Fibroblast of villous mesenchyme (primary cell): ENCODE measurements around the gene MSRB1. TPM values are rescaled to one million over a fixed set of nuclear protein-coding genes. Genes with fewer than 3 reads are reported as not detected.

Experiments used
- DNase-seq: peaks from one replicate; pipeline ENCODE4 v3.0.0-alpha.2; 2010; ENCODE audit warnings: low read depth
- H3K4me3 ChIP-seq: 2 replicates; pipeline ENCODE4 v1.5.1; 2011; ENCODE audit warnings: low read depth, mild to moderate bottlenecking, low read length
- total RNA-seq: library from RNA; depleted of rRNA; stranded (reverse); fragments of >200 nt; gene quantifications from 2 replicates; pipeline ENCODE4 v1.2.3, GENCODE V29; 2012
- TF ChIP-seq, protein P1 (sequence below): IDR thresholded peaks from 2 replicates; pipeline ENCODE4 v1.5.1; 2012; ENCODE audit warnings: low read depth, mild to moderate bottlenecking, low read length; ENCODE audit not compliant: insufficient read depth

MSRB1 gene
- total RNA-seq, 1 donor: 14.2 TPM

- DNase-seq: no peak
- TF ChIP-seq, protein P1, sequence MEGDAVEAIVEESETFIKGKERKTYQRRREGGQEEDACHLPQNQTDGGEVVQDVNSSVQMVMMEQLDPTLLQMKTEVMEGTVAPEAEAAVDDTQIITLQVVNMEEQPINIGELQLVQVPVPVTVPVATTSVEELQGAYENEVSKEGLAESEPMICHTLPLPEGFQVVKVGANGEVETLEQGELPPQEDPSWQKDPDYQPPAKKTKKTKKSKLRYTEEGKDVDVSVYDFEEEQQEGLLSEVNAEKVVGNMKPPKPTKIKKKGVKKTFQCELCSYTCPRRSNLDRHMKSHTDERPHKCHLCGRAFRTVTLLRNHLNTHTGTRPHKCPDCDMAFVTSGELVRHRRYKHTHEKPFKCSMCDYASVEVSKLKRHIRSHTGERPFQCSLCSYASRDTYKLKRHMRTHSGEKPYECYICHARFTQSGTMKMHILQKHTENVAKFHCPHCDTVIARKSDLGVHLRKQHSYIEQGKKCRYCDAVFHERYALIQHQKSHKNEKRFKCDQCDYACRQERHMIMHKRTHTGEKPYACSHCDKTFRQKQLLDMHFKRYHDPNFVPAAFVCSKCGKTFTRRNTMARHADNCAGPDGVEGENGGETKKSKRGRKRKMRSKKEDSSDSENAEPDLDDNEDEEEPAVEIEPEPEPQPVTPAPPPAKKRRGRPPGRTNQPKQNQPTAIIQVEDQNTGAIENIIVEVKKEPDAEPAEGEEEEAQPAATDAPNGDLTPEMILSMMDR: no peak
- no peak overlapping the region for H3K4me3 ChIP-seq
Observed at GRCh38 chr16:1946495-1947368, 3.7 kb upstream of the MSRB1 start.

DNA sequence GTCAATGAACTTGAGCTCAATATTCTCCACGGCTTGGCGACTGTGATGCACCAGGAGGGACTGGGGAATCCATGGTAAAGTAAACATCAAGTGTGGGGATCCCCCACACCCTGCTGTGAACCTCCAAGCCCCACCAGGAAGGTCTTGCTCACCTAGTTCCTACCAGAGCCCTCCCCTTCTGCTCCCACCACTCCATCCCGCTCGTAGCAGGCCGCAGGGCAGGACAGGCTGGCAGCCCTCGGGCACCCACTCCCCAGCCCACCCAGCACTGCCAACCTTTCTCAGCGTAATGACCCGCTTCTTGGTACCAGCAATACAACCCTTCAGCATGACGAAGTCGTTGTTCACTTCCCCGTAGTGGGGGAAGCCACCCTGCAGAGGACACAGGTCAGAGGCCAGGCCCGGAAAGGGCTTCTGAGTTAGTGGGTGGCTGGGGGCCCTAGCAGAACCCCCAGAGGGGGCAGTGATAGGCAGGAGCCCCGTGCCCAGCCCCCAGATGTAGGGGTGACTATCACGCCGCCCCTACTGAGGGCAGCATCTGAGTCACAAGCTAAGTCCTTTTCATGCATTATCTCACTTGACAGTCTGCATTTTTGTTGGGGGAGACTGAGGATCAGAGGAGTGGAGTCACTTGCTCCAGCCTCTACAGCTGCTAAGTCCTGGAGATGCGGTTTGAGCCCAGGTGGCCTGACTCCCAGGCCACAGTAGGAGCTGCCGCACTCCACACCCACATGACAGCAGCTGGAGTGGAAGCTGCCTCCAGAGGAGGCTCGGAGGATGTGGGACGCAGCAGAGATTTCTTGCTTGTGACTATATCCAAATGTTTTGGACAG is 2.8 kb upstream of the MSRB1 start:
- DNase-seq: no peak
- no peak overlapping the region for H3K4me3 ChIP-seq
- TF ChIP-seq, protein P1: no peak

DNA sequence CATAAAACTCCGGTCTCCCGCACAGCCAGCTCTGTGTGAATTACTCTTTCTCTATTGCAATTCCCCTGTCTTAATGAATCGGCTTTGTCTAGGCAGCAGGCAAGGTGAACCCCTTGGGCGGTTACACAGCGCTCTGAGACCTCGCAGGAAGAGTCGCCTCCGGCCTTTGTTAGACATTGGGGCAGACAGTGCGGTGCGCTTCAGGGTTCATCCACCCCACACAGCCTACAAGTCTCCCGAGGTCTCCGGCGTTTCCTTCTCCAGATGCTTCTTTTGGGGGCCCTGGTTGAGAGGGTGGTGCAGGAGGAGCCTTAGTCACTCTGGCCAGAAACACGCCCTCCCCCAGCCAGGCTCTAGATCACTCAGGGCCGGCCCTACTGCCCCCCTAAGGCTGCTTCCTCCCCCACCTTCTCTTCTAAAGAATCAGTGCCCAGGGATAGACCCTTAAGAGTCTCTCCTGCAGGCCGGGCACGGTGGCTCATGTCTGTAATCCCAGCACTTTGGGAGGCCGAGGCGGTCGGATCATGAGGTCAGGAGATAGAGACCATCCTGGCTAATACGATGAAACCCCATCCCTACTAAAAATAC is 1.7 kb upstream of the MSRB1 start:
- TF ChIP-seq, protein P1: no peak
- H3K4me3 ChIP-seq: no peak overlapping the region
- DNase-seq: no peak

DNA sequence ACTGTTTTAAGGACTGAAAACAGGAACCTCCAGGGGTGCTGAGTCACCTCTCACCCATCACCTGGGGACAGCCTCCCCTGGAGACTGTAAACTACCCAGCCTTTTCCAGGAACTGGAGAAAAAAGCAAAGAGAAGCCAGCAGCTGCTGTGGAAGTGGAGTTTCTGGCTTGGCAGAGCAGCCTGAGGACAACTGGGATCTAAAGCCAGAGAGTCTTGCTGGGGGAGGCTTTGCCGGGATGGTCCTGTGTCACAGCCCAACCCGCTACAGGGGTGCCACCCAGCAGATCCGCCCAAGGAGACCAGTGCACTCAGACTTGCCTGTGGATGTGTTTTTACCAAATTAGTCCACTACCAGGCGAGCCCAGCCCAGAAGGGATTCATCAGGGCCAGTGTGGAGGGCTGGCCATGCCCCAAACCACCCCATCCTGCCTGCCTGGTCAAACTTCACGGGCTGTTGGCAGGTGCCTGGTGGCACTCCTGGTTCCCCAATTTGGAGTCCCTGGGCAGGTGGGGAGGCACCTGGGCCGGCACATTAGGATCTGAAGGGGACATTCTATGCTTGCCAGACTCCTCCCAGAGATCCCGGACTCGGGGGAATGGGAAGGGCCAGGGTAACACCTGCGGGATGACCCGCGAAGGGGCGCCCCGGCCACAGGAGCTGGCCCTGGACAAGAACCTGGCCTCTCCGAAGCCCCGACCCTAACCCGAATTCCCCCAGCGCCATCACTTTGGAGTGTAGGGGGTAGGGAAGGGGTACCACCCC is 771 bp downstream of the MSRB1 start:
- DNase-seq: no peak
- peak overlapping the region; percentile 93 for H3K4me3 ChIP-seq
- TF ChIP-seq, protein P1: no peak

DNA sequence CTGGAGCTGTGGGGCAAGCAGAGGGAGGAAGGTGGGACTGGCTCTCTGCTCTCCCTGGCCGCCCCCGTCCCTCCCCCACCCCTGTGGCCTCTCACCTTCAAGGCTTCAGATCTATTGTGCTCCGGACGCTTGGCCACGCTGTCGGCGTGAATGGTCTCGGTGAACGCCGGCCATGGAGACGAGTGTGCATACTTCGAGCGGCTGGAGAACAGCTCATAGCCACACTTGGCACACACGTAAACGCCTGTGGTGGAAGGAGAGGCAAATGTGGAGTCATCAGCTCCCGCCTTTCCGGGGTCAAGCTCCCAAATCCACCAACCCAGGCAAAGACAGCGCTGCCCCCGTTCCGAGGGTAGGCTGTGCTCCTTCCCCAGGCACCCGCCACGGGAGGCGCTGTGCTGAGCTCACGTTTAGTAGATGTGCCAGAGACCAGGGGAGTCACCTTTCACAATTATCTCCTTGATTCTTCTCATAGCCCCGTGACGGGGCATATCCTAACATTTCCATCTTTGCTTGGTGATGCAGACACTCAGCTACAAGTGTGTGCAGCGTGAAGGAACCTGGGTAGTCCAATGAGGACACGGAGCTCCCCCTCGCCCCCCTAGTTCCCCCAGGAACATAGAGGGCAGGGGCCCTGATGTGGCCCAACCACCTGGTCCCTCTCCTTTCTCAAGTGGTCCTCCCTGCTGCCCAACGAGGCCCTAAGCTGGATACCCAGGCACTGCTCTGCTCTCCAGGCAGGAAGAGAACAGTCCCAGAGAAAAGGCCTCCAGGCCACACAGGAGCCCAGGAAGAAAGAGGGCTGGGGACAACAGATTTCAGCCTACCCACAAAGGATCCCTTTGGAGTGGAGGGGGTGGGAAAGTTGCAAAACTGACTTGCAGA is 1.6 kb downstream of the MSRB1 start:
- TF ChIP-seq, protein P1: peak; percentile 8
- DNase-seq: no peak

More for the DNA sequence above, 1.6 kb downstream of the MSRB1 start:
- H3K4me3 ChIP-seq: peak overlapping the region; percentile 93
